ENCODE results near the gene SHISA7. TPM values are rescaled to one million over a fixed set of nuclear protein-coding genes. Genes with fewer than 3 reads are reported as not detected.

SHISA7 gene
- total and polyA plus RNA-seq, 4 donors = 1.6 TPM; not detected in 3

GRCh38 chr19:55446060-55446459 lies 3.0 kb upstream of the SHISA7 start:
- WGBS = 63% methylated on average over 8 of the region's 8 CpGs
- no peak for TF ChIP-seq JUND (IDR thresholded peaks at IDR 0.05)
- no peak for TF ChIP-seq EGR1 (IDR thresholded peaks at IDR 0.05; ENCODE audit: low read depth in 2 of 2)
- TF ChIP-seq MAX (IDR thresholded peaks at IDR 0.05) = no peak
- no peak for TF ChIP-seq CTCF (IDR thresholded peaks at IDR 0.05; ENCODE audit: low read depth, low read length, missing input control)
- TF ChIP-seq GABPA (IDR thresholded peaks at IDR 0.05 in 1 of 2, conservative IDR thresholded peaks at IDR 0.05 in 1 of 2) = no peak
- no peak for TF ChIP-seq ZBTB33 (IDR thresholded peaks at IDR 0.05)
- no peak for TF ChIP-seq RXRA (IDR thresholded peaks at IDR 0.05)
- no peak for TF ChIP-seq TAF1 (conservative IDR thresholded peaks at IDR 0.05)
- TF ChIP-seq FOXA2 (IDR thresholded peaks at IDR 0.05) = no peak
- TF ChIP-seq REST (IDR thresholded peaks at IDR 0.05) = no peak
- TF ChIP-seq FOXA1 (IDR thresholded peaks at IDR 0.05) = no peak
- no peak for TF ChIP-seq SP1 (IDR thresholded peaks at IDR 0.05)
- TF ChIP-seq RAD21 (IDR thresholded peaks at IDR 0.05) = no peak
- no peak for TF ChIP-seq HNF4A (conservative IDR thresholded peaks at IDR 0.05)
- TF ChIP-seq YY1 (IDR thresholded peaks at IDR 0.05) = no peak
- no peak for TF ChIP-seq ATF3 (IDR thresholded peaks at IDR 0.05)
- Histone ChIP-seq H3K27me3 (ENCODE audit: control insufficient read depth in 4 of 4, insufficient read depth in 4 of 4, low read length in 3 of 4) (peaks cover 4 to 11% (median 6%) of the 10 kb centered on the region in 4 donors), H3K9me3 (ENCODE audit: control insufficient read depth in 4 of 4, low read length in 3 of 4) (no peaks in the 10 kb centered on the region), H3K27ac (ENCODE audit: low read depth in 1 of 2, low read length in 2 of 2) (no peak overlapping the region), H3K9ac (ENCODE audit: low read depth in 1 of 2, low read length in 2 of 2) (no peak overlapping the region), H3K4me3 (ENCODE audit: low read depth in 1 of 3, low read length in 3 of 3) (no peak overlapping the region), H3K36me3 (ENCODE audit: control insufficient read depth in 4 of 4, insufficient read depth in 3 of 4, low read depth in 1 of 4, low read length in 3 of 4) (no peaks in the 10 kb centered on the region), H3K4me1 (ENCODE audit: control insufficient read depth in 4 of 4, insufficient read depth in 4 of 4, low read length in 3 of 4) (peaks cover 0 to 1% (median 0%) of the 10 kb centered on the region in 4 donors)
- DNase-seq (ENCODE audit: low spot score) = no peak

GRCh38 chr19:55444646-55445045 lies 1.5 kb upstream of the SHISA7 start:
- H3K4me3 ChIP-seq (ENCODE audit: low read depth in 1 of 3, low read length in 3 of 3) = no peak overlapping the region

More at GRCh38 chr19:55444646-55445045, 1.5 kb upstream of the SHISA7 start:
- WGBS = 40% methylated on average over 11 of the region's 11 CpGs
- peaks cover 0 to 2% (median 0%) of the 10 kb centered on the region in 4 donors for H3K9me3 ChIP-seq (ENCODE audit: control insufficient read depth in 4 of 4, low read length in 3 of 4)
- peaks cover 0 to 3% (median 1%) of the 10 kb centered on the region in 4 donors for H3K4me1 ChIP-seq (ENCODE audit: control insufficient read depth in 4 of 4, insufficient read depth in 4 of 4, low read length in 3 of 4)
- H3K27ac ChIP-seq (ENCODE audit: low read depth in 1 of 2, low read length in 2 of 2) = no peak overlapping the region
- H3K9ac ChIP-seq (ENCODE audit: low read depth in 1 of 2, low read length in 2 of 2) = no peak overlapping the region
- no peak for DNase-seq (ENCODE audit: low spot score)
- H3K36me3 ChIP-seq (ENCODE audit: control insufficient read depth in 4 of 4, insufficient read depth in 3 of 4, low read depth in 1 of 4, low read length in 3 of 4) = no peaks in the 10 kb centered on the region
- peaks cover 10 to 12% (median 11%) of the 10 kb centered on the region in 4 donors for H3K27me3 ChIP-seq (ENCODE audit: control insufficient read depth in 4 of 4, insufficient read depth in 4 of 4, low read length in 3 of 4)
- TF ChIP-seq ZBTB33 (IDR thresholded peaks at IDR 0.05) (no peak), ATF3 (IDR thresholded peaks at IDR 0.05) (no peak), TAF1 (conservative IDR thresholded peaks at IDR 0.05) (no peak), GABPA (IDR thresholded peaks at IDR 0.05 in 1 of 2, conservative IDR thresholded peaks at IDR 0.05 in 1 of 2) (no peak), REST (IDR thresholded peaks at IDR 0.05) (no peak), FOXA1 (IDR thresholded peaks at IDR 0.05) (no peak), EGR1 (IDR thresholded peaks at IDR 0.05; ENCODE audit: low read depth in 2 of 2) (no peak), MAX (IDR thresholded peaks at IDR 0.05) (no peak), RAD21 (IDR thresholded peaks at IDR 0.05) (no peak)
